Stomach (tissue), 4 donors: ENCODE data around the gene HLA-G.

ENCODE experiments used
- CTCF ChIP-seq, 7 experiments: fragments of 450-650 bp in 4 of 7; fragments of 200-600 bp in 3 of 7; sonication (generic) in 3 of 7; IDR thresholded peaks; one replicate each; pipeline ENCODE4 v1.5.1; 2016 to 2019; ENCODE audit warnings: antibody characterized with exemption in 7 of 7, control low read depth in 2 of 7, mild to moderate bottlenecking in 1 of 7
- EP300 ChIP-seq: sonication (generic); formaldehyde crosslinking; IDR thresholded peaks from one replicate; pipeline ENCODE4 v1.6.1; 2017; ENCODE audit warnings: antibody characterized with exemption
- POLR2A ChIP-seq, 4 donors: fragments of 450-650 bp; IDR thresholded peaks; one replicate each; pipeline ENCODE4 v1.6.1; 2016; ENCODE audit warnings: antibody characterized with exemption in 4 of 4, control low read depth in 2 of 4, mild to moderate bottlenecking in 1 of 4, moderate library complexity in 1 of 4
- POLR2AphosphoS5 ChIP-seq, 3 donors: sonication (generic); formaldehyde crosslinking; IDR thresholded peaks; one replicate each; pipeline ENCODE4 v1.6.1; 2016; ENCODE audit warnings: antibody characterized with exemption in 3 of 3

GRCh38 chr6:29824144-29824543 lies 3.5 kb upstream of the HLA-G start:
- TF ChIP-seq CTCF (IDR thresholded peaks at IDR 0.05) (no peak), POLR2A (IDR thresholded peaks at IDR 0.05) (no peak), EP300 (no peak), POLR2AphosphoS5 (IDR thresholded peaks at IDR 0.05) (no peak)
